IPS-18c (cell line): ENCODE measurements around the gene BTRC.
"Not testable (repeated sequence)": the region's sequence is repeated elsewhere in the genome, so short reads cannot be mapped to it uniquely, and the experiment has no call there.

Experiments
- H3K4me3 ChIP-seq: 2 replicates; pipeline ENCODE4 v1.7.0; 2013; ENCODE audit warnings: low read depth, mild to moderate bottlenecking, low read length, moderate library complexity; ENCODE audit not compliant: insufficient read depth
- H3K9me3 ChIP-seq: one replicate; pipeline ENCODE4 v1.6.1; 2013; ENCODE audit warnings: mild to moderate bottlenecking, low read length, moderate library complexity; ENCODE audit not compliant: control insufficient read depth, insufficient read depth

BTRC gene

GRCh38 chr10:101403161-101403560, 49.2 kb downstream of the BTRC start:
- no peaks in the 10 kb centered on the region for H3K9me3 ChIP-seq

GRCh38 chr10:101405001-101405400, 51.0 kb downstream of the BTRC start:
- Histone ChIP-seq H3K9me3 (no peaks in the 10 kb centered on the region), H3K4me3 (no peak overlapping the region)

More at GRCh38 chr10:101403161-101403560, 49.2 kb downstream of the BTRC start:
- H3K4me3 ChIP-seq: no peak overlapping the region

- Histone ChIP-seq H3K9me3 (no peaks in the 10 kb centered on the region), H3K4me3 (no peak overlapping the region)
Measured at GRCh38 chr10:101411598-101411997, 57.6 kb downstream of the BTRC start.

- H3K9me3 ChIP-seq: no peaks in the 10 kb centered on the region
Measured at GRCh38 chr10:101414034-101414433, 60.1 kb downstream of the BTRC start.

GRCh38 chr10:101415884-101416283, 61.9 kb downstream of the BTRC start:
- H3K4me3 ChIP-seq: no peak overlapping the region
- H3K9me3 ChIP-seq: no peaks in the 10 kb centered on the region

More at GRCh38 chr10:101414034-101414433, 60.1 kb downstream of the BTRC start:
- H3K4me3 ChIP-seq: no peak overlapping the region

- not testable (repeated sequence) for H3K4me3 ChIP-seq, H3K9me3 ChIP-seq
Measured at GRCh38 chr10:101421967-101422366, 68.0 kb downstream of the BTRC start.

- Histone ChIP-seq H3K4me3 (no peak overlapping the region), H3K9me3 (no peaks in the 10 kb centered on the region)
Measured at GRCh38 chr10:101425535-101425934, 71.6 kb downstream of the BTRC start.

- Histone ChIP-seq H3K4me3 (no peak overlapping the region), H3K9me3 (no peaks in the 10 kb centered on the region)
Measured at GRCh38 chr10:101428036-101428435, 74.1 kb downstream of the BTRC start.

GRCh38 chr10:101429423-101429822, 75.5 kb downstream of the BTRC start:
- Histone ChIP-seq H3K4me3 (no peak overlapping the region), H3K9me3 (no peaks in the 10 kb centered on the region)

- Histone ChIP-seq H3K4me3 (no peak overlapping the region), H3K9me3 (no peaks in the 10 kb centered on the region)
Measured at GRCh38 chr10:101436302-101436701, 82.3 kb downstream of the BTRC start.

- no peak overlapping the region for H3K4me3 ChIP-seq
Measured at GRCh38 chr10:101438881-101439391, 85.0 kb downstream of the BTRC start.

GRCh38 chr10:101441541-101442455, 87.8 kb downstream of the BTRC start:
- H3K9me3 ChIP-seq: no peaks in the 10 kb centered on the region

More at GRCh38 chr10:101438881-101439391, 85.0 kb downstream of the BTRC start:
- no peaks in the 10 kb centered on the region for H3K9me3 ChIP-seq

GRCh38 chr10:101442456-101442800, 88.5 kb downstream of the BTRC start:
- no peak overlapping the region for H3K4me3 ChIP-seq
- no peaks in the 10 kb centered on the region for H3K9me3 ChIP-seq

More at GRCh38 chr10:101441541-101442455, 87.8 kb downstream of the BTRC start:
- no peak overlapping the region for H3K4me3 ChIP-seq

- Histone ChIP-seq H3K4me3 (no peak overlapping the region), H3K9me3 (no peaks in the 10 kb centered on the region)
Measured at GRCh38 chr10:101444058-101444898, 90.3 kb downstream of the BTRC start.

GRCh38 chr10:101446071-101446470, 92.1 kb downstream of the BTRC start:
- no peaks in the 10 kb centered on the region for H3K9me3 ChIP-seq
- no peak overlapping the region for H3K4me3 ChIP-seq

GRCh38 chr10:101446947-101447346, 93.0 kb downstream of the BTRC start:
- H3K4me3 ChIP-seq: no peak overlapping the region
- H3K9me3 ChIP-seq: no peaks in the 10 kb centered on the region

- Histone ChIP-seq H3K4me3 (no peak overlapping the region), H3K9me3 (no peaks in the 10 kb centered on the region)
Measured at GRCh38 chr10:101447477-101447876, 93.5 kb downstream of the BTRC start.
